ENCODE data around the gene SOAT2. TPM values are rescaled to one million over a fixed set of nuclear protein-coding genes. Genes with fewer than 3 reads are reported as not detected.

Gene SOAT2
- total RNA-seq, 1 experiment from 2014 or later, result not detected

DNA sequence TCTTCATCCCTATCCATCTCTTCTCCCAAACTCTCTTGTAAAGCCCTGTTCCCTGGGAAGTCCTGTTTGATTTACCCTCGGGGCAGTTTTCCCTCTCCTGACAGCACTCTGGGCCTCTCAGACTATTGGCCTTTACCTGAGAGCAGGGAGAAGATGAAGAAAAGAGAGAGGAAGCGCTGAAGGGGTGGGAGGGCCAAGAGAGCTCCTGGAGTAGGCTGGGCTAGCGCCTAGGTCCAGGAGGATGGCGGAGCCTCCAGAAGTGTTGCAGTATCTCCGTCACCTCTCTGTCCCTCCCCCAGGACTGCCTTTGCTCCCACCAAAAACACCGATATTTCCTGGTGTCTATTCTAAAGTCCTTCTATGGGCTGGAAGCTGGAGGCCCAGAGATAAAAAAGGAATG, 11.5 kb upstream of the SOAT2 start:
- Histone ChIP-seq H4K20me1 (ENCODE audit: control insufficient read depth, insufficient read depth, insufficient read length) (no peaks in the 10 kb centered on the region), H3K9ac (ENCODE audit: extremely low read depth, insufficient read length, low read length) (no peak overlapping the region), H2BK120ac (ENCODE audit: low read depth, low read length, poor library complexity, severe bottlenecking) (no peak overlapping the region), H3K27ac (ENCODE audit: insufficient read length, low read depth, low read length) (no peak overlapping the region), H3K79me2 (ENCODE audit: insufficient read depth, low read length) (no peaks in the 10 kb centered on the region), H3K79me1 (ENCODE audit: insufficient read depth, low read depth, low read length, poor library complexity, severe bottlenecking) (no peaks in the 10 kb centered on the region), H3K18ac (ENCODE audit: insufficient read length, low read depth, low read length) (no peak overlapping the region), H3K4me2 (ENCODE audit: insufficient read depth, insufficient read length, low read length) (no peak overlapping the region), H2AFZ (ENCODE audit: low read length) (no peak overlapping the region), H3K14ac (ENCODE audit: insufficient read depth, low read length) (no peak overlapping the region), H3K56ac (ENCODE audit: insufficient read length, low read depth, low read length) (no peak overlapping the region), H2AK5ac (ENCODE audit: insufficient read length, low read length) (no peak overlapping the region), H3K9me3 (ENCODE audit: control insufficient read depth, low read depth, low read length) (no peaks in the 10 kb centered on the region), H4K5ac (ENCODE audit: insufficient read length, low read depth, low read length) (no peak overlapping the region), H3K23ac (ENCODE audit: insufficient read length, low read depth, low read length) (no peak overlapping the region), H2BK12ac (ENCODE audit: insufficient read length, low read depth, low read length) (no peak overlapping the region), H3K4ac (ENCODE audit: low read depth, low read length) (no peak overlapping the region), H2BK20ac (ENCODE audit: low read depth, low read length, poor library complexity, severe bottlenecking) (no peak overlapping the region), H4K91ac (ENCODE audit: insufficient read length, low read depth, low read length) (no peak overlapping the region), H3K4me1 (ENCODE audit: insufficient read depth, low read length) (peaks cover 3% of the 10 kb centered on the region; the same call in 1 of the 2 replicates), H2BK5ac (ENCODE audit: insufficient read length, low read length) (no peak overlapping the region), H3K23me2 (ENCODE audit: insufficient read length, low read depth, low read length, poor library complexity, severe bottlenecking) (peaks cover 5% of the 10 kb centered on the region), H2BK15ac (ENCODE audit: low read depth, low read length) (no peak overlapping the region), H4K8ac (replicated peaks; ENCODE audit: insufficient read length, low read depth, low read length) (no peak overlapping the region), H3T11ph (ENCODE audit: low read length) (no peak overlapping the region), H3K27me3 (ENCODE audit: insufficient read depth, low read length) (no peaks in the 10 kb centered on the region)
- Mint-ChIP-seq H3K27ac (no peak overlapping the region), H3K4me3 (no peak overlapping the region), H3K36me3 (ENCODE audit: insufficient read depth in 1 of 3, low read depth in 3 of 3) (no peaks in the 10 kb centered on the region), H3K4me1 (peaks cover 10 to 23% of the 10 kb centered on the region in 2 experiments), H3K27me3 (ENCODE audit: low read depth) (peaks cover 86% of the 10 kb centered on the region), H3K9me3 (peaks cover 0 to 3% of the 10 kb centered on the region in 2 experiments; a peak in 1 of 5 replicates)
- TF ChIP-seq, protein P1, sequence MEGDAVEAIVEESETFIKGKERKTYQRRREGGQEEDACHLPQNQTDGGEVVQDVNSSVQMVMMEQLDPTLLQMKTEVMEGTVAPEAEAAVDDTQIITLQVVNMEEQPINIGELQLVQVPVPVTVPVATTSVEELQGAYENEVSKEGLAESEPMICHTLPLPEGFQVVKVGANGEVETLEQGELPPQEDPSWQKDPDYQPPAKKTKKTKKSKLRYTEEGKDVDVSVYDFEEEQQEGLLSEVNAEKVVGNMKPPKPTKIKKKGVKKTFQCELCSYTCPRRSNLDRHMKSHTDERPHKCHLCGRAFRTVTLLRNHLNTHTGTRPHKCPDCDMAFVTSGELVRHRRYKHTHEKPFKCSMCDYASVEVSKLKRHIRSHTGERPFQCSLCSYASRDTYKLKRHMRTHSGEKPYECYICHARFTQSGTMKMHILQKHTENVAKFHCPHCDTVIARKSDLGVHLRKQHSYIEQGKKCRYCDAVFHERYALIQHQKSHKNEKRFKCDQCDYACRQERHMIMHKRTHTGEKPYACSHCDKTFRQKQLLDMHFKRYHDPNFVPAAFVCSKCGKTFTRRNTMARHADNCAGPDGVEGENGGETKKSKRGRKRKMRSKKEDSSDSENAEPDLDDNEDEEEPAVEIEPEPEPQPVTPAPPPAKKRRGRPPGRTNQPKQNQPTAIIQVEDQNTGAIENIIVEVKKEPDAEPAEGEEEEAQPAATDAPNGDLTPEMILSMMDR (conservative IDR thresholded peaks at IDR 0.05), result no peak
- no peak for DNase-seq
- no CpG with 5 or more reads among the region's 6 CpGs for WGBS (ENCODE audit: extremely low coverage, insufficient read length, low lambda C conversion rate)

All from H9 (cell line).